Breast epithelium (tissue), 3 donors: Measurements from ENCODE around the gene PDGFD.

Experiments used
- POLR2AphosphoS5 ChIP-seq, 3 donors: sonication (generic); formaldehyde crosslinking; IDR thresholded peaks; one replicate each; pipeline ENCODE4 v1.6.1; 2017; ENCODE audit warnings: antibody characterized with exemption in 3 of 3
- TF ChIP-seq, protein P1 (sequence below), 3 donors: fragments of 450-650 bp; IDR thresholded peaks; one replicate each; pipeline ENCODE4 v1.5.1; 2016 to 2017; ENCODE audit warnings: antibody characterized with exemption in 3 of 3, mild to moderate bottlenecking in 3 of 3, moderate library complexity in 3 of 3

DNA sequence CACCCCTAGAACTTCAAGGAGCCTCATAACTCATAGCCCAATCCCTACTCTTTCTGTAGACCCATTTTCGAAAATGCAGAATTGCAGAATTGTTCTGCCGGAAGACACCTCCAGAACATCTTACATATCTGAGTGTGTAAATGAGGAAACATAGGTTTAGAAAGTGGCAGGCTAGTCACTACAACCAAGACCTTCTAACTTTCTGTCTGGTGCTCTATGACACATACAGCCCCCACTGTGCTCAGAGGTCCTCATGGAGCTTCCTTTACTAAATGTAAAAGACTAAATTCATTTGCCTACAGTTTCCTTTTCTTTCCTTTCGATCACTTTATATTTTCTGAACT is 259.7 kb downstream of the PDGFD start:
- TF ChIP-seq POLR2AphosphoS5 (IDR thresholded peaks at IDR 0.05) = no peak
- TF ChIP-seq, protein P1, sequence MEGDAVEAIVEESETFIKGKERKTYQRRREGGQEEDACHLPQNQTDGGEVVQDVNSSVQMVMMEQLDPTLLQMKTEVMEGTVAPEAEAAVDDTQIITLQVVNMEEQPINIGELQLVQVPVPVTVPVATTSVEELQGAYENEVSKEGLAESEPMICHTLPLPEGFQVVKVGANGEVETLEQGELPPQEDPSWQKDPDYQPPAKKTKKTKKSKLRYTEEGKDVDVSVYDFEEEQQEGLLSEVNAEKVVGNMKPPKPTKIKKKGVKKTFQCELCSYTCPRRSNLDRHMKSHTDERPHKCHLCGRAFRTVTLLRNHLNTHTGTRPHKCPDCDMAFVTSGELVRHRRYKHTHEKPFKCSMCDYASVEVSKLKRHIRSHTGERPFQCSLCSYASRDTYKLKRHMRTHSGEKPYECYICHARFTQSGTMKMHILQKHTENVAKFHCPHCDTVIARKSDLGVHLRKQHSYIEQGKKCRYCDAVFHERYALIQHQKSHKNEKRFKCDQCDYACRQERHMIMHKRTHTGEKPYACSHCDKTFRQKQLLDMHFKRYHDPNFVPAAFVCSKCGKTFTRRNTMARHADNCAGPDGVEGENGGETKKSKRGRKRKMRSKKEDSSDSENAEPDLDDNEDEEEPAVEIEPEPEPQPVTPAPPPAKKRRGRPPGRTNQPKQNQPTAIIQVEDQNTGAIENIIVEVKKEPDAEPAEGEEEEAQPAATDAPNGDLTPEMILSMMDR (IDR thresholded peaks at IDR 0.05) = no peak
